Activated CD8-positive, alpha-beta memory T cell treated with anti-CD3 and anti-CD28 coated beads, Interleukin-2, amount 10 ng/mL, durations not matched to agents 7 days and 5 days (primary cell): ENCODE data around the gene SRPRB. TPM values are rescaled to one million over a fixed set of nuclear protein-coding genes. Genes with fewer than 3 reads are reported as not detected.

Experiments
- ATAC-seq: fragments of 150-1000 bp; cut with Tn5 transposase; one replicate; pipeline ENCODE4 v1.10.0; 2021; ENCODE audit warnings: moderate library complexity
- CTCF ChIA-PET: fragments of 350-600 bp; sonication (Branson Sonifier 250); formaldehyde crosslinking; loops from one replicate; lab custom pipeline; 2021; ENCODE audit warnings: antibody characterized with exemption; lab: Charles Lee
- DNase-seq: peaks from one replicate; pipeline ENCODE4 v3.0.0-alpha.2; 2020
- H3K27ac Mint-ChIP-seq: one replicate; pipeline ENCODE4 v1.8.0; 2021; ENCODE audit warnings: mild to moderate bottlenecking, mixed read lengths
- H3K27me3 Mint-ChIP-seq: one replicate; pipeline ENCODE4 v1.8.0; 2021; ENCODE audit warnings: mixed read lengths
- H3K36me3 Mint-ChIP-seq: one replicate; pipeline ENCODE4 v1.8.0; 2021; ENCODE audit warnings: mild to moderate bottlenecking, mixed read lengths
- H3K4me1 Mint-ChIP-seq: one replicate; pipeline ENCODE4 v1.8.0; 2021; ENCODE audit warnings: mixed read lengths
- H3K4me3 Mint-ChIP-seq: one replicate; pipeline ENCODE4 v1.8.0; 2021; ENCODE audit warnings: mild to moderate bottlenecking, moderate library complexity, mixed read lengths
- H3K9me3 Mint-ChIP-seq: one replicate; pipeline ENCODE4 v1.8.0; 2022; ENCODE audit warnings: low read depth, mixed read lengths
- total RNA-seq, 2 experiments: library from RNA; stranded (reverse); gene quantifications; one replicate each; pipeline ENCODE4 v1.2.3, GENCODE V29; 2021

SRPRB gene
- total RNA-seq, 2 experiments from 2014 or later = 44.2 to 61.3 TPM

- no peak for ATAC-seq
- DNase-seq = no peak
- Mint-ChIP-seq H3K36me3 (no peaks in the 10 kb centered on the region), H3K9me3 (no peaks in the 10 kb centered on the region), H3K27me3 (peaks cover 10% of the 10 kb centered on the region), H3K27ac (no peak overlapping the region), H3K4me3 (no peak overlapping the region), H3K4me1 (no peaks in the 10 kb centered on the region)
- CTCF ChIA-PET = no interaction called here
These were observed 59.0 kb downstream of the SRPRB start for GRCh38 chr3:133864616-133865015.

- Mint-ChIP-seq H3K27ac (no peak overlapping the region), H3K4me3 (no peak overlapping the region), H3K4me1 (no peaks in the 10 kb centered on the region), H3K9me3 (no peaks in the 10 kb centered on the region), H3K36me3 (no peaks in the 10 kb centered on the region), H3K27me3 (peaks cover 10% of the 10 kb centered on the region)
- ATAC-seq (no peak), DNase-seq (no peak)
- CTCF ChIA-PET = interaction anchor here (0.7 kb wide), 1 partner anchor 31 kb away, joined by 3 read pairs; no protein-coding TSS in a partner anchor
These were observed 59.7 kb downstream of the SRPRB start for GRCh38 chr3:133865136-133865855.

GRCh38 chr3:133866141-133866540 is 60.5 kb downstream of the SRPRB start:
- H3K9me3 Mint-ChIP-seq = no peaks in the 10 kb centered on the region
- H3K4me3 Mint-ChIP-seq = no peak overlapping the region
- H3K4me1 Mint-ChIP-seq = no peaks in the 10 kb centered on the region
- peaks cover 10% of the 10 kb centered on the region for H3K27me3 Mint-ChIP-seq
- ATAC-seq (no peak), DNase-seq (no peak)
- H3K36me3 Mint-ChIP-seq = no peaks in the 10 kb centered on the region
- H3K27ac Mint-ChIP-seq = no peak overlapping the region
- CTCF ChIA-PET = no interaction called here

GRCh38 chr3:133868186-133868585 is 62.6 kb downstream of the SRPRB start:
- no peaks in the 10 kb centered on the region for H3K4me1 Mint-ChIP-seq
- ATAC-seq = no peak
- H3K36me3 Mint-ChIP-seq = no peaks in the 10 kb centered on the region
- no peaks in the 10 kb centered on the region for H3K9me3 Mint-ChIP-seq
- no peak for DNase-seq
- H3K4me3 Mint-ChIP-seq = no peak overlapping the region
- no peak overlapping the region for H3K27ac Mint-ChIP-seq
- CTCF ChIA-PET = no interaction called here
- peaks cover 10% of the 10 kb centered on the region for H3K27me3 Mint-ChIP-seq

GRCh38 chr3:133868758-133869475 is 63.3 kb downstream of the SRPRB start:
- DNase-seq = no peak
- Mint-ChIP-seq H3K36me3 (no peaks in the 10 kb centered on the region), H3K4me3 (no peak overlapping the region), H3K4me1 (peaks cover 2% of the 10 kb centered on the region), H3K9me3 (no peaks in the 10 kb centered on the region), H3K27ac (no peak overlapping the region), H3K27me3 (peaks cover 10% of the 10 kb centered on the region)
- no peak for ATAC-seq
- CTCF ChIA-PET = no interaction called here

DNA sequence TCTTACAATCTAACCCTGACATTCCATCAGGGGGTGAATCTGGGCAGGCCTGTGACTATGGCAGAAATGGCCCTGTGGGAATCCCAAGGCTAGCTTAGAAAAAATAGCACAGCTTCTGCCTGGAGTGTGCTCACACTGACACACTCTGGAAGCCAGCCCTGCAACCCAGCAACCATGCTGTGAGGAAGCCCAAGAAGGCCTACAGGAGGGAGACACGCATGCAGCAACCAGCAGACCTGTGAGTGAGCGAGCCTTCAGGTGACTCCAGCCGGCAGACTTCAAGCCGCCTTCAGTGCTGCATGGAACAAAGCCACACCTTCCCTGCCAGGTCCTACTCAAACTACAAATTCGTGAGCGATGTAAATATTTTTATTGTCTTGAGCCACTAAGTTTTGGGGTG is 64.0 kb downstream of the SRPRB start:
- DNase-seq (no peak), ATAC-seq (no peak)
- peaks cover 6% of the 10 kb centered on the region for H3K4me1 Mint-ChIP-seq
- CTCF ChIA-PET = no interaction called here
- H3K9me3 Mint-ChIP-seq = no peaks in the 10 kb centered on the region
- H3K27me3 Mint-ChIP-seq = peaks cover 10% of the 10 kb centered on the region
- no peak overlapping the region for H3K27ac Mint-ChIP-seq
- no peaks in the 10 kb centered on the region for H3K36me3 Mint-ChIP-seq
- no peak overlapping the region for H3K4me3 Mint-ChIP-seq

DNA sequence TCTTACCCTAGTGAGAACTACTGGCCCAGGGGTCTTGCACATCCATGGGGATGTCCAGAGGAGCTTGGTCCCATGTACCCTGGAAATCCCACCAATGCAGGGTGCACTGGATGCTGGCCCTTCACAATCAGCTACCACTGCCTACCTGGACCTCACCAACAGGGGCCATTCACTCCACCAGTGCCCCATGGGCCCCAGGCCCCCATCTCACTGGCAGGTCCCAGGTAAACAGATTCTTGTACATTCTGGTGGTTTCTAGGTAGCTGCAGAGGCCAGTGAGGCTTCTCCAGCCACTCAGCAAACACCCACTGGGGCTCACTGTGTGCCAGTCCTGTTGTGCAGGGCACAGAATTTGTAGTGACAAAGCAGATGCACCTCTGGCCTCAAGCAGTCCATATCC is 65.2 kb downstream of the SRPRB start:
- no peaks in the 10 kb centered on the region for H3K9me3 Mint-ChIP-seq
- H3K27me3 Mint-ChIP-seq = peaks cover 16% of the 10 kb centered on the region
- H3K4me3 Mint-ChIP-seq = no peak overlapping the region
- H3K36me3 Mint-ChIP-seq = no peaks in the 10 kb centered on the region
- CTCF ChIA-PET = no interaction called here
- ATAC-seq (no peak), DNase-seq (no peak)
- peaks cover 8% of the 10 kb centered on the region for H3K4me1 Mint-ChIP-seq
- H3K27ac Mint-ChIP-seq = no peak overlapping the region

Other genes starting within 250 kb of the SRPRB start
- gene CDV3, start 232.1 kb upstream of the SRPRB start, total RNA-seq = 100 to 1,000 TPM; 193 to 263 TPM
- gene TOPBP1, start 143.9 kb upstream of the SRPRB start, total RNA-seq = 100 to 1,000 TPM; 103 to 108 TPM
- under 1 TPM; 0.16 to 0.91 TPM for gene TF, start 59.4 kb upstream of the SRPRB start, total RNA-seq
- 1 to 10 TPM; 1.0 to 1.3 TPM for gene RAB6B, start 90.1 kb downstream of the SRPRB start, total RNA-seq
- not detected for gene SLCO2A1, start 224.1 kb downstream of the SRPRB start, total RNA-seq